ENCODE measurements around the gene OR52E1. TPM values are rescaled to one million over a fixed set of nuclear protein-coding genes. Genes with fewer than 3 reads are reported as not detected.

OR52E1 gene
- total RNA-seq, 4 donors from 2014 or later: not detected

GRCh38 chr11:5092821-5093585 is 23.6 kb downstream of the OR52E1 start:
- Histone ChIP-seq H3K27ac (no peak overlapping the region), H3K4me3 (no peak overlapping the region), H3K4me1 (no peaks in the 10 kb centered on the region), H3K9me3 (no peaks in the 10 kb centered on the region), H3K36me3 (no peaks in the 10 kb centered on the region), H3K27me3 (no peaks in the 10 kb centered on the region)
- no peak for DNase-seq
- no peak for TF ChIP-seq POLR2A (IDR thresholded peaks at IDR 0.05)
- no peak for TF ChIP-seq CTCF (IDR thresholded peaks at IDR 0.05)

- DNase-seq: no peak
- Histone ChIP-seq H3K4me3 (no peak overlapping the region), H3K36me3 (no peaks in the 10 kb centered on the region), H3K27me3 (no peaks in the 10 kb centered on the region), H3K9me3 (no peaks in the 10 kb centered on the region), H3K27ac (no peak overlapping the region), H3K4me1 (no peaks in the 10 kb centered on the region)
- no peak for TF ChIP-seq CTCF (IDR thresholded peaks at IDR 0.05)
- TF ChIP-seq POLR2A (IDR thresholded peaks at IDR 0.05): no peak
These were observed 26.6 kb downstream of the OR52E1 start for GRCh38 chr11:5096011-5096410.

- H3K9me3 ChIP-seq: no peaks in the 10 kb centered on the region
- H3K27me3 ChIP-seq: no peaks in the 10 kb centered on the region
- no peak for DNase-seq
- no peaks in the 10 kb centered on the region for H3K36me3 ChIP-seq
- H3K4me3 ChIP-seq: no peak overlapping the region
- no peaks in the 10 kb centered on the region for H3K4me1 ChIP-seq
- no peak for TF ChIP-seq CTCF (IDR thresholded peaks at IDR 0.05)
- TF ChIP-seq POLR2A (IDR thresholded peaks at IDR 0.05): no peak
- H3K27ac ChIP-seq: no peak overlapping the region
These were observed 32.9 kb downstream of the OR52E1 start for GRCh38 chr11:5102246-5102645.

GRCh38 chr11:5103066-5103465 is 33.7 kb downstream of the OR52E1 start:
- H3K4me3 ChIP-seq: no peak overlapping the region
- H3K4me1 ChIP-seq: no peaks in the 10 kb centered on the region
- H3K36me3 ChIP-seq: no peaks in the 10 kb centered on the region
- H3K27ac ChIP-seq: no peak overlapping the region
- no peak for TF ChIP-seq POLR2A (IDR thresholded peaks at IDR 0.05)
- no peak for TF ChIP-seq CTCF (IDR thresholded peaks at IDR 0.05)
- no peaks in the 10 kb centered on the region for H3K9me3 ChIP-seq
- no peak for DNase-seq
- no peaks in the 10 kb centered on the region for H3K27me3 ChIP-seq

- Histone ChIP-seq H3K27me3 (no peaks in the 10 kb centered on the region), H3K27ac (no peak overlapping the region), H3K4me3 (no peak overlapping the region), H3K9me3 (no peaks in the 10 kb centered on the region), H3K4me1 (no peaks in the 10 kb centered on the region), H3K36me3 (no peaks in the 10 kb centered on the region)
- no peak for DNase-seq
- TF ChIP-seq POLR2A (IDR thresholded peaks at IDR 0.05) (no peak), CTCF (IDR thresholded peaks at IDR 0.05) (no peak)
These were observed 37.9 kb downstream of the OR52E1 start for GRCh38 chr11:5107285-5107684.

Measured in Peyer's patch (tissue), 4 donors.